ENCODE measurements around the gene VPS26C. TPM values are rescaled to one million over a fixed set of nuclear protein-coding genes. Genes with fewer than 3 reads are reported as not detected.

Gene VPS26C
- polyA plus RNA-seq, 1 of the 3 experiments (the other 2 are of a cell fraction) = 34.8 TPM

DNA sequence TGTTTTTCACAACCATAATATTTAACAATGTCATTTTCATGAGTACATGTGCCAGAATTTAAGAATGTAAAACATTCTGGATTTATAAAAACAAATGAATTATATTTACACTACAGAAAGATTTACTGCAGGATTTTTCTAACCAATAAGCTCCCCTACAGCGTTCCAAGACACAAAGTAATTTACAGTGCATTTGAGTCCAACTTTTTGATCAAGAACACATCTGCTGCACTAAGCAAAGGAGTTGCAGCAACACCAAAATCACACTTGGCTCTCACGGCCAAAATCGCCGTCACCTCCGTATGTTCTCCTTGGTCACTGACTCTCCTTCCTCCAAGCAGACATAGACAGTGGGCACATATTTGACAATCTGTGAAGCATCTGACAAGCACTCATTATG, 7.7 kb downstream of the VPS26C start:
- H4K20me1 ChIP-seq (ENCODE audit: insufficient read depth) = peaks cover 43% of the 10 kb centered on the region
- WGBS (ENCODE audit: low lambda C conversion rate) = 93% methylated on average over 5 of the region's 5 CpGs
- no peaks in the 10 kb centered on the region for H3K9me3 ChIP-seq
- H3K4me3 ChIP-seq (ENCODE audit: low read depth in 2 of 2, low read length in 1 of 2) = no peak overlapping the region
- no peaks in the 10 kb centered on the region for H3F3A ChIP-seq (replicated peaks; ENCODE audit: insufficient read depth)
- DNase-seq = no peak
- H3K27me3 ChIP-seq (ENCODE audit: insufficient read depth) = no peaks in the 10 kb centered on the region
- H3K9me2 ChIP-seq = no peaks in the 10 kb centered on the region
- H3K79me2 ChIP-seq (ENCODE audit: insufficient read depth) = peaks cover 96% of the 10 kb centered on the region
- H2AFZ ChIP-seq (ENCODE audit: low read depth) = no peak overlapping the region
- peaks cover 0 to 19% of the 10 kb centered on the region in 2 experiments; a peak in 2 of 4 replicates for H3K4me1 ChIP-seq (ENCODE audit: control insufficient read depth in 1 of 2, insufficient read depth in 2 of 2, low read depth in 1 of 2, low read length in 1 of 2)
- ChIA-PET POLR2A (no interaction called here), CTCF (interaction anchor here (2.7 kb wide), 1 partner anchor 7 kb away, joined by 12 read pairs; the partner anchor contains the start of gene VPS26C)
- TF ChIP-seq POLR2AphosphoS5 (IDR thresholded peaks at IDR 0.05; ENCODE audit: low read depth, low read length) = no peak
- no peak for TF ChIP-seq SMC3 (IDR thresholded peaks at IDR 0.05; ENCODE audit: low read depth, low read length)
- no peak for TF ChIP-seq MXI1 (IDR thresholded peaks at IDR 0.05; ENCODE audit: low read depth, low read length)
- no peak for TF ChIP-seq GABPA (IDR thresholded peaks at IDR 0.05; ENCODE audit: low read depth)
- TF ChIP-seq FOXJ3 (CRISPR knock-in tag; IDR thresholded peaks at IDR 0.05) = no peak
- TF ChIP-seq YY1 (IDR thresholded peaks at IDR 0.05; ENCODE audit: low read depth) = no peak
- no peak for TF ChIP-seq RCOR1 (IDR thresholded peaks at IDR 0.05; ENCODE audit: low read length)
- TF ChIP-seq, protein P1, sequence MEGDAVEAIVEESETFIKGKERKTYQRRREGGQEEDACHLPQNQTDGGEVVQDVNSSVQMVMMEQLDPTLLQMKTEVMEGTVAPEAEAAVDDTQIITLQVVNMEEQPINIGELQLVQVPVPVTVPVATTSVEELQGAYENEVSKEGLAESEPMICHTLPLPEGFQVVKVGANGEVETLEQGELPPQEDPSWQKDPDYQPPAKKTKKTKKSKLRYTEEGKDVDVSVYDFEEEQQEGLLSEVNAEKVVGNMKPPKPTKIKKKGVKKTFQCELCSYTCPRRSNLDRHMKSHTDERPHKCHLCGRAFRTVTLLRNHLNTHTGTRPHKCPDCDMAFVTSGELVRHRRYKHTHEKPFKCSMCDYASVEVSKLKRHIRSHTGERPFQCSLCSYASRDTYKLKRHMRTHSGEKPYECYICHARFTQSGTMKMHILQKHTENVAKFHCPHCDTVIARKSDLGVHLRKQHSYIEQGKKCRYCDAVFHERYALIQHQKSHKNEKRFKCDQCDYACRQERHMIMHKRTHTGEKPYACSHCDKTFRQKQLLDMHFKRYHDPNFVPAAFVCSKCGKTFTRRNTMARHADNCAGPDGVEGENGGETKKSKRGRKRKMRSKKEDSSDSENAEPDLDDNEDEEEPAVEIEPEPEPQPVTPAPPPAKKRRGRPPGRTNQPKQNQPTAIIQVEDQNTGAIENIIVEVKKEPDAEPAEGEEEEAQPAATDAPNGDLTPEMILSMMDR (IDR thresholded peaks at IDR 0.05) = no peak
- no peak overlapping the region for H3K27ac ChIP-seq (ENCODE audit: low read depth in 2 of 2, low read length in 1 of 2)
- H3K9ac ChIP-seq = no peak overlapping the region
- peaks cover 10 to 27% of the 10 kb centered on the region in 2 experiments for H3K36me3 ChIP-seq (replicated peaks in 1 of 2; ENCODE audit: control insufficient read depth in 1 of 2, insufficient read depth in 2 of 2, low read length in 1 of 2)
- no peak overlapping the region for H3K4me2 ChIP-seq

DNA sequence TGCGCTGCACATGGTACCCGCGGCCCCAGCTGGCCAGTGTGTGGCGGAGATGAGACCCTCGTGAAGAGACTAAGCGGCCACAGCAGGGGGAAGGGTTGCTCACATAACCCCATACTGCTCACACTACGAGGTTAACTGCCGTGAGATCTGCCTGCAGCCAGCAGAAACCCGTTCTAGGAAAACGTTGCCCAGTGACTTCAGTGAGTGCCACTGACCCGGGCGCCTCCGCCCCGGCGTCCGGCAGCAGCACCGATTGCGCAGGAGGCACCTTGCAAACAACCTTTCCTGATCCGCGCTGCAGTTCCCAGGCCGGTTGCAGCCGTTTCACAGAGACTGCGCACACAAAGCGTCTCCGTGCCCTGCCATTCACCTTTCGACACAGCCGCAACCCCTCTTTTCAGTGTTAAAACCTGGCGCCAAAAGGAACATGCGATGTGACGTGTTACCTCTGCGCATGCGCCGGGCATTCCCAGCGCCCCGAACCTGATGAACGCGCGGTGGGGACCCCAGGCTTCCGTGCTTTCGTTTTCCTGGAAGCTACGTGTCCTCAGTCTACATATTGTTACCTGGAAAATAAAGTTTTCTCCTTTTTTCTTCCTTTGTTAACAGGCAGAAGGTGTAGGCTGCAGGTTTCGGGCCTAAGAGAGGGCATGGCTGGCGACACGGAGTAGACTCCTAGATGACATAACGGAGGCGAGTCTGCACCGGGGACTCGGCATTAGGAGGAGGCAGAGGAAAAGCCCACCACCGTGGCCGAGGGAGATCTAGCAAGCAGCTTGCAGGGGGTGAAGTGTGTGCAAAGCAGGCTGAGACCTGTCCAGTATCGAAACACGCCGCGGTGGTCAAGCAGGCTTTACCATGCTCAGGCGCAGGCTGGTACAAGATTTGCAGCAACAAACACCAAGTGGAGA, 8.9 kb downstream of the VPS26C start:
- CTCF ChIA-PET = interaction anchor here (2.0 to 2.7 kb wide), 2 partner anchors 9 to 90 kb away, joined by 7 to 12 read pairs; partner anchors contain the start of gene VPS26C
- peak; percentile 74 for DNase-seq
- peaks cover 96% of the 10 kb centered on the region for H3K79me2 ChIP-seq (ENCODE audit: insufficient read depth)

More for the DNA sequence above, 8.9 kb downstream of the VPS26C start:
- TF ChIP-seq NRF1 (IDR thresholded peaks at IDR 0.05; ENCODE audit: low read depth, low read length) (peak; percentile 71), JUND (IDR thresholded peaks at IDR 0.05) (no peak)
- TF ChIP-seq, protein P2, sequence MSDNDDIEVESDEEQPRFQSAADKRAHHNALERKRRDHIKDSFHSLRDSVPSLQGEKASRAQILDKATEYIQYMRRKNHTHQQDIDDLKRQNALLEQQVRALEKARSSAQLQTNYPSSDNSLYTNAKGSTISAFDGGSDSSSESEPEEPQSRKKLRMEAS (IDR thresholded peaks at IDR 0.05; ENCODE audit: low read depth) = 0 out of 2 replicates have a peak, but pooled peaks have one; percentile 14
- H3K27me3 ChIP-seq (ENCODE audit: insufficient read depth) = no peaks in the 10 kb centered on the region
- no peaks in the 10 kb centered on the region for H3K9me2 ChIP-seq
- no peak overlapping the region for H2AFZ ChIP-seq (ENCODE audit: low read depth)
- H3K4me3 ChIP-seq (ENCODE audit: low read depth in 2 of 2, low read length in 1 of 2) = peak overlapping the region; percentile 39
- H3K4me1 ChIP-seq (ENCODE audit: control insufficient read depth in 1 of 2, insufficient read depth in 2 of 2, low read depth in 1 of 2, low read length in 1 of 2) = peaks cover 0 to 17% of the 10 kb centered on the region in 2 experiments; a peak in 2 of 4 replicates
- peak overlapping the region; percentile 18; the same call in 1 of the 2 replicates for H3K9ac ChIP-seq
- POLR2A ChIA-PET = interaction anchor here (1.7 kb wide), 1 partner anchor 9 kb away, joined by 6 read pairs; the partner anchor contains the start of gene VPS26C
- H3K4me2 ChIP-seq = peak overlapping the region; percentile 78
- H3K27ac ChIP-seq (ENCODE audit: low read depth in 2 of 2, low read length in 1 of 2) = peak overlapping the region in 1 of 2 experiments; percentile 60; a peak in 3 of 4 replicates
- peaks cover 10 to 25% of the 10 kb centered on the region in 2 experiments for H3K36me3 ChIP-seq (replicated peaks in 1 of 2; ENCODE audit: control insufficient read depth in 1 of 2, insufficient read depth in 2 of 2, low read length in 1 of 2)
- 52% methylated on average over 41 of the region's 55 CpGs for WGBS (ENCODE audit: low lambda C conversion rate)
- H3K9me3 ChIP-seq = no peaks in the 10 kb centered on the region
- H3F3A ChIP-seq (replicated peaks; ENCODE audit: insufficient read depth) = peaks cover 8% of the 10 kb centered on the region
- H4K20me1 ChIP-seq (ENCODE audit: insufficient read depth) = peaks cover 46% of the 10 kb centered on the region

Measured in SK-N-SH (cell line).